Adipocyte (in vitro differentiated cells): Measurements from ENCODE around the gene TEAD1.

Experiments used
- DNase-seq: peaks from one replicate; pipeline ENCODE4 v3.0.0-alpha.2; 2015; ENCODE audit warnings: low read depth
- H3K27me3 ChIP-seq: replicated peaks from 2 replicates; pipeline ENCODE4 v1.7.0; 2013; ENCODE audit warnings: mild to moderate bottlenecking, low read length, moderate library complexity; ENCODE audit not compliant: control insufficient read depth, insufficient read depth
- H3K36me3 ChIP-seq: 2 replicates; pipeline ENCODE4 v1.7.0; 2013; ENCODE audit warnings: low read length, mild to moderate bottlenecking, moderate library complexity; ENCODE audit not compliant: control insufficient read depth, insufficient read depth, severe bottlenecking
- H3K4me1 ChIP-seq: 2 replicates; pipeline ENCODE4 v1.7.0; 2013; ENCODE audit warnings: mild to moderate bottlenecking, low read length, moderate library complexity; ENCODE audit not compliant: control insufficient read depth, insufficient read depth
- H3K4me3 ChIP-seq: 2 replicates; pipeline ENCODE4 v1.7.0; 2013; ENCODE audit warnings: mild to moderate bottlenecking, low read length, moderate library complexity
- H3K9ac ChIP-seq: 2 replicates; pipeline ENCODE4 v1.7.0; 2013; ENCODE audit warnings: mild to moderate bottlenecking, low read length, moderate library complexity
- H3K9me3 ChIP-seq: 2 replicates; pipeline ENCODE4 v1.7.0; 2013; ENCODE audit warnings: mild to moderate bottlenecking, low read length, moderate library complexity; ENCODE audit not compliant: control insufficient read depth

Gene TEAD1

DNA sequence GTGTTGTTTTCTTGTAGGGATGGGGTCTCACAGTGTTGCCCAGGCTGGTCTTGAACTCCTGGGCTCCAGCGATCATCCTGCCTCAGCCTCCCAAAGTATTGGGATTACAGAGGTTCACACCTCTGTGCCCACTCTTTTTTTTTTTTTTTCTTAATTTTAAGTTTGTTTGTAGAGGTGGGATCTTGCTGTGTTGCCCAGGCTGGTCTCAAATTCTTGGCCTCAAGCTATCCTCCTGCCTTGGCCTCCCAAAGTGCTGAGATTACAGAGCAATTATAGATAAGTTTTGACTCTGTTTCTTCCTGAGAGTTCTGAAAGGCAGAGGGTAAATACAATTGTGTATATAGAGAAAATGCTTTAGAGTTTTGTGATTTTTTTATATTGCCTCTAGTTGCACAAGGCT, 160.4 kb downstream of the TEAD1 start:
- H3K4me1 ChIP-seq: peaks cover 28% of the 10 kb centered on the region
- H3K9me3 ChIP-seq: no peaks in the 10 kb centered on the region
- no peak overlapping the region for H3K9ac ChIP-seq
- H3K27me3 ChIP-seq: no peaks in the 10 kb centered on the region
- no peak overlapping the region for H3K4me3 ChIP-seq
- H3K36me3 ChIP-seq: no peaks in the 10 kb centered on the region
- no peak for DNase-seq

DNA sequence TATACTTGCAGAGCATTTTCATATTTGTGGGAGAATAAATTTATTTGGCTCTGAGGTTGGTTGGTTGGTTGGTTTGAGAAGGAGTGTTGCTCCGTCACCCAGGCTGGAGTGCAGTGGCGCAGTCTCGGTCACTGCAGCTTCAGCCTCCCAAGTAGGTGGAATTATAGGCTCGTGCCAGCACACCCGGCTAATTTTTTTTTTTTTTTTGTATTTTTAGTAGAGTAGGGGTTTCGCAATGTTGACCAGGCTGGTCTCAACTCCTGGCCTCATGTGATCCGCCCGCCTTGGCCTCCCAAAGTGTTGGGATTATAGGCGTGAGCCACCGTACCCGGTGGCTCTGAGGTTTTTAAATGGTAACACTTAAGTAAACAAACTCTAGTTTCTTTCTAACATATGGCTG, 161.1 kb downstream of the TEAD1 start:
- H3K4me3 ChIP-seq: no peak overlapping the region
- no peak for DNase-seq
- H3K9me3 ChIP-seq: no peaks in the 10 kb centered on the region
- no peak overlapping the region for H3K9ac ChIP-seq
- no peaks in the 10 kb centered on the region for H3K36me3 ChIP-seq
- H3K27me3 ChIP-seq: no peaks in the 10 kb centered on the region
- H3K4me1 ChIP-seq: peaks cover 28% of the 10 kb centered on the region

DNA sequence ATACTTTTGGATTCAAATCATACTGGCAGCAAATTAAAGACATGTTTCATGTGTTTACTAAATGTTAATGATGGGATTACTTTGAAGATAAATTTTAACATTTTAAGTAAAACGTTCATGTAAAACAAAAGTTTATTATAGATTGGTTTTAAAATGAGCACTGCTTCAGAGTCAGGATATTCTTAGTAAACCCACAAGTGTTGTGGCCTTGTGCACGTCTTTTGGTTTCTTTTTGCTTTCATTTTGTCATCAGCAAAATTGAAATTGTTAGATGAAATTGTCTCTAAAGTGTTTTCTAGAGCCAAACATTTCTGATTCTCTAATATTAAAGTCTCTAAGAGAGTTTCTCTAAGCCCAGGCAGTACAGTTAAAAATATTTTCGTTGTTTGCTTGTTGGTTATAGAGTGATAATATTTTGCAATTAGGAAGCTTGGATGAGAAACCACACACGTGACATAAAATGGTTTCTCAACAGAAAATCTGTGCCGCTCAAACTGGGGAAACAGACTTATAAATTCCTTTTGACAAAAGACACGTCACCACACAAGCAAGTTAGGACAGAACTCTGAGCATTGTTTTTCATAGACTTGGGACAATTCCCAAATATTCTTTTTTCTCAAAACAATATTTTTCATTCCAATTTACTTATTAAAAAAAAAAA, 164.4 kb downstream of the TEAD1 start:
- Histone ChIP-seq H3K9ac (peak overlapping the region; percentile 83), H3K9me3 (no peaks in the 10 kb centered on the region), H3K4me1 (peaks cover 45% of the 10 kb centered on the region), H3K36me3 (no peaks in the 10 kb centered on the region), H3K4me3 (peak overlapping the region; percentile 73), H3K27me3 (no peaks in the 10 kb centered on the region)
- no peak for DNase-seq

- peaks cover 54% of the 10 kb centered on the region for H3K4me1 ChIP-seq
- H3K9me3 ChIP-seq: no peaks in the 10 kb centered on the region
- no peak overlapping the region for H3K4me3 ChIP-seq
- peak; percentile 49 for DNase-seq
- H3K9ac ChIP-seq: no peak overlapping the region
- H3K36me3 ChIP-seq: no peaks in the 10 kb centered on the region
- no peaks in the 10 kb centered on the region for H3K27me3 ChIP-seq
Observed at GRCh38 chr11:12840871-12841660, 166.8 kb downstream of the TEAD1 start.

- Histone ChIP-seq H3K9me3 (no peaks in the 10 kb centered on the region), H3K27me3 (no peaks in the 10 kb centered on the region), H3K9ac (no peak overlapping the region), H3K36me3 (no peaks in the 10 kb centered on the region), H3K4me1 (peaks cover 63% of the 10 kb centered on the region), H3K4me3 (peak overlapping the region; percentile 46)
- peak; percentile 70 for DNase-seq
Observed at GRCh38 chr11:12841946-12842630, 167.9 kb downstream of the TEAD1 start.

- peak; percentile 53 for DNase-seq
- Histone ChIP-seq H3K9ac (no peak overlapping the region), H3K27me3 (no peaks in the 10 kb centered on the region), H3K4me1 (peaks cover 60% of the 10 kb centered on the region), H3K9me3 (no peaks in the 10 kb centered on the region), H3K36me3 (no peaks in the 10 kb centered on the region), H3K4me3 (no peak overlapping the region)
Observed at GRCh38 chr11:12842933-12843636, 168.9 kb downstream of the TEAD1 start.

GRCh38 chr11:12845163-12845562, 170.9 kb downstream of the TEAD1 start:
- H3K27me3 ChIP-seq: no peaks in the 10 kb centered on the region
- DNase-seq: no peak
- peaks cover 47% of the 10 kb centered on the region for H3K4me1 ChIP-seq
- no peaks in the 10 kb centered on the region for H3K36me3 ChIP-seq
- H3K4me3 ChIP-seq: no peak overlapping the region
- no peaks in the 10 kb centered on the region for H3K9me3 ChIP-seq
- no peak overlapping the region for H3K9ac ChIP-seq

- Histone ChIP-seq H3K4me1 (peaks cover 44% of the 10 kb centered on the region), H3K36me3 (no peaks in the 10 kb centered on the region), H3K9me3 (no peaks in the 10 kb centered on the region), H3K9ac (no peak overlapping the region), H3K27me3 (no peaks in the 10 kb centered on the region), H3K4me3 (no peak overlapping the region)
- no peak for DNase-seq
Observed at GRCh38 chr11:12845739-12846358, 171.6 kb downstream of the TEAD1 start.

GRCh38 chr11:12846786-12847615, 172.8 kb downstream of the TEAD1 start:
- Histone ChIP-seq H3K9me3 (no peaks in the 10 kb centered on the region), H3K36me3 (no peaks in the 10 kb centered on the region), H3K27me3 (no peaks in the 10 kb centered on the region), H3K4me1 (peaks cover 33% of the 10 kb centered on the region), H3K4me3 (no peak overlapping the region), H3K9ac (no peak overlapping the region)
- no peak for DNase-seq

DNA sequence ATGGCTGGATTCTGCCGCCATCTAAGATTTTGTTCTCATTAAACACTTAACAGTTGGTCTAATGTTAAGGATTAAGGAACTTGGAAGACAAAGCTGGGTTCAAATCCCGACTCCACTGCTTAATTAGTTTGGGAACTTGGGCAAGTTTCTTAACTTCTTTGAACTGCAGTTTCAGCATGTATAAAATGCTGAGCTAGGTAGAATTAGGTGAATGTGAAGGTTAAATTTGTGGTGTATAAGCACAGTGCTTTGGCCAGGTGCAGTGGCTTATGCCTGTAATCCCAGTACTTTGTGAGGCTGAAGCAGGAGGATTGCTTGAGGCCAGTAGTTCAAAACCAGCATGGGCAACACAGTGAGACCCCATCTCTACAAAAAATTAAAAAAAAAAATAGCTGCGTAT, 174.2 kb downstream of the TEAD1 start:
- H3K36me3 ChIP-seq: no peaks in the 10 kb centered on the region
- H3K9ac ChIP-seq: no peak overlapping the region
- peaks cover 25% of the 10 kb centered on the region for H3K4me1 ChIP-seq
- H3K9me3 ChIP-seq: no peaks in the 10 kb centered on the region
- H3K27me3 ChIP-seq: no peaks in the 10 kb centered on the region
- DNase-seq: no peak
- H3K4me3 ChIP-seq: no peak overlapping the region
